GM18909 (cell line): Measurements from ENCODE around the gene NRP1.

Source experiments
- ATAC-seq: cut with Tn5 transposase; IDR thresholded peaks from one replicate; pipeline ENCODE4 v1.9.1; 2021; ENCODE audit warnings: mild to moderate bottlenecking; ENCODE audit not compliant: unreplicated experiment, poor library complexity

Gene NRP1

GRCh38 chr10:33193701-33194521, 140.6 kb downstream of the NRP1 start:
- ATAC-seq = no peak

- ATAC-seq = peak; percentile 86
Observed at GRCh38 chr10:33193057-33193700, 141.3 kb downstream of the NRP1 start.

DNA sequence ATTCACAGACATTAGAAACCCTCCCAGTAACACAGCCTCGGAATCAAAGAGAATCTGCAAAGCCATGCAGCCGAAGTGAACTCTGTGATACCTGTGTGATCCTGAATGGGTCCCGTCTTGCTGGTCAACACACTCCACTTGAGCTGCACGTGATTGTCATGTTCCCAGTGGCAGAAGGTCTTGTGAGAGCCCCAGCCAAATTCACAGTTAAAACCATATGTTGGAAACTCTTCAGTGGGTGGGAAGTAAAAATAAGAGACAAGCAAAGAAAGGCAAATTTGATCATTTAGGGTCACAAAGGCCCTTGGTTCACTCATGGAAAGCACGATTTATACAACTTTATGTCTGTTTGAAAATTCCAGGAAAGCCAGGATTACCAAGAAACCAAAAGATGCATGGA, 142.3 kb downstream of the NRP1 start:
- no peak for ATAC-seq

DNA sequence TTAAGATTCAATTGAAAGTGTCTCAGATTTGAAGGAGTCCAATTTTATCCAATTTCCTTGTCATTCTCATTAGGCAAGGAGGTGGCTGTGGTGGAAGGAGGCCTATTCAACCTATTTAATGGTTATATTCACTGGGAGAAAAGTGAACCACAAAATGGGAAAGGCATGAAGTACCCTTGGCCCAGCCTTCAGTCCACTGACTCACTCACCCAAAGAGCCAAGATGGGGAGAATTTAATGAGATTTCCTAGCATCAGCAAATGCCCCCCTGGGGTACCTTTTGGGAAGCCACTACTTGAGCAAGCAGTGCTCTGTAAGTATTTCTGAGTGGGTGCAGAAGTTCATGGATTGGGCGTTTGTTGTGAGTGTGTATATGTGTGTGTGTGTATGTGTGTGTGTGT, 144.1 kb downstream of the NRP1 start:
- ATAC-seq = no peak

- ATAC-seq = no peak
Observed at GRCh38 chr10:33189808-33190207, 144.7 kb downstream of the NRP1 start.

DNA sequence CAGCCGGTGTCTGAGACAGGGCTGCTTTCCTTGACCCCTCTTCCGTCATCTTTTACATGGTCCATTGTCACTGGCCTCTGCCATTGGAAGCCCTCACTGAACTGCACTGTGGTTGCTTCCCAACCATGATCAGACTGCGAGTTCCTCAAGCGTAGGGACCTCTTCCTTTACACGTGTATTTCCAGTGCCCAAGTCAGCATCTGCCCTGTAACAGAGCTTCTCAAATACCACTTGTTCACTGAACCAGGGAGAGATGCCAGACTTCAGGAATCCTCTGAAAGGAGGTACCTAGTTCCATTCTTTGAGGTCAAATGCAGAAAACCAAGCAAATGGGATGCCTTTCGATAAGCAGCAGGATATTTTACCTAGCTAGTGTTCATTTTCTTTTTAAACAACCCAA, 145.1 kb downstream of the NRP1 start:
- ATAC-seq = no peak

GRCh38 chr10:33187427-33187999, 147.0 kb downstream of the NRP1 start:
- ATAC-seq = no peak

- no peak for ATAC-seq
Observed at GRCh38 chr10:33186150-33186549, 148.3 kb downstream of the NRP1 start.

- no peak for ATAC-seq
Observed at GRCh38 chr10:33183655-33184054, 150.8 kb downstream of the NRP1 start.

DNA sequence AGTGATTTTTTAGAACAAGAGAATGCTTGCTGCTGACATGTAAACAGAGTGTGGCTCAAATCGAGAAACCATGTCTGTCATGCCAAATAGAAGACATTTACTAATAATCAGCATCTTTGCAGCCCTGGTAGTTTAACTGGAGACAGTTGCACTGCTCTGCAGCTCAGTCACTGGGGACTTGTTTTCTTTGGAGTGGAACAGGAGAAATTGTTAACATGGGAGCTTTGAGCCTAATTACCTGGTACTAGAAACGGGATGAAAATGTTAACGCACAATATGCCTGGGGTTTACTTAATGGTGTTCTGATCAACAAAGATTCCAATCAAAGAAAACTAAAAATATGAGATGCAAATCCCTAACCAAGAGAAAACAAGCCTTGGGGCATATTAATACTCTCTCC, 153.5 kb downstream of the NRP1 start:
- no peak for ATAC-seq

DNA sequence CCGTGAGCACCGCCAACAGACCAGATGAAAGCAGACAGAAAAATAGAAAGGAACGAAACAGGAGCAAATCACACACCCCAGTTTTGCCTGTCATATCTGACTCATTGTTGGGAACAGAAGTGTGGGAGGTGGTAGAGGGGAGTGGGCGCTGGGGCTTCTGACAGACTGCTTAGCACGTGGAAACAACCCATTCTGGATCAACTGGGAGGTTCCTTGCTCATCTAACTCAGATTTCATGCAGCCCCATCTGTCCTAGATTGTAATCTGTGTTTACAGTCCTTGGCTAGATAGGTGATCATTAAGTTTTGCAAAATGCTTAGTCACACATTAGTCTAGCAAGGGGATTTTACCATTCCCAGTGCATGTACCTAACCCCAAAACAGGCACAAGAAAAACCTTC, 154.1 kb downstream of the NRP1 start:
- ATAC-seq = no peak

- ATAC-seq = no peak
Observed at GRCh38 chr10:33179067-33179466, 155.4 kb downstream of the NRP1 start.

GRCh38 chr10:33178026-33178755, 156.3 kb downstream of the NRP1 start:
- no peak for ATAC-seq

- ATAC-seq = no peak
Observed at GRCh38 chr10:33176688-33177087, 157.8 kb downstream of the NRP1 start.

DNA sequence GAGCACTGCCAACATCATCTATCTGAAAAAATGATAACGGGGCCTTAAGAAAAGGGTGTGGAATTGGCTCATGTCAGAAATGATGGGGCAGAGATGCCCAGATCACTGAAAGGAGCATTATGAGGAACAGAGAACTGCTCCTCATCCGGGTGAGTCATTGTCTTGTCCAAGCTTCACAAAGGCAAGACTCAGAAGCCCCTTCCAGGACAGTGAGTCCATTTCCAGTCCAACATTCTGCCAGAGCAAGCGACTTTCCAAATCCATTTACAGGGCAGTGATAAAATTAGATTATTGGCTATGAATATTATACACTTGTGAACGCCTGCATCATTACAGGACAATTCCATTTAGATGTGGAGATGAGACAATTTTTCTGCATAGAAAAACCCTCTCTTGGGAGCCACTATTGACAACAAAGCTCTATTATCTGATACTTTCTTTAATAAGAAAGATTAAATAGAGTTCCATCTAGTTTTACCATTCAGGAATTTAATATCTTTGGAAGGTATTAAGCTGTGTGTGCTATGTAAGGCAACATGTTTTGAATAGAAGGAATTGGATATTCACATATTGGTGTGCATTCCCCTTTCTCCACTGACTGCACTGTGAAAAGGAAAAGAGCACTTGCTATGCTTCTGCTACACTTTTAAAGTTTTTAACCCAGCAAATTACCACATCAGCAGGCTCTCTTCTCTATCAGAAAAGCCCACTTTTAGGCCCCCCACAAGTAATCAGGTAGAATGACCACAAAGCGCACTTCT, 159.6 kb downstream of the NRP1 start:
- no peak for ATAC-seq

DNA sequence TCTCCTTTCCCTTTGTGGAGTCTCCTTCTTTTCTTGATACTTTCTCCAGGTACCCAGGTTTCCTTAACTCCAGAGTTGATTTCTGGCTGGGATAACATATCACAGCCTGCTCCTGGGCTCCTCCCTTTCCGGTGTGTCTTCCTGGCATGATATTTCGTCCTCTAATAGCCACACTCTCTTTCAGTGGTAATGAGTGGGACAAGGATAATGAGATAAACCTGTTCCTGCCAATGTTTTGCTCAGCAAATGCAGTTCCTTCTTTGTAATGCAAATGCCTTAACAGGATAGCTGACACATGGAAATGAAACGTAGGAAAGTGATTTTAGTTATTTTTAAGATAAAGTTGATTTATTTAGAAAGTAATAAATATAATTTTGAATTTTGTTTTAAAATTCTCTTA, 168.6 kb downstream of the NRP1 start:
- ATAC-seq = no peak

DNA sequence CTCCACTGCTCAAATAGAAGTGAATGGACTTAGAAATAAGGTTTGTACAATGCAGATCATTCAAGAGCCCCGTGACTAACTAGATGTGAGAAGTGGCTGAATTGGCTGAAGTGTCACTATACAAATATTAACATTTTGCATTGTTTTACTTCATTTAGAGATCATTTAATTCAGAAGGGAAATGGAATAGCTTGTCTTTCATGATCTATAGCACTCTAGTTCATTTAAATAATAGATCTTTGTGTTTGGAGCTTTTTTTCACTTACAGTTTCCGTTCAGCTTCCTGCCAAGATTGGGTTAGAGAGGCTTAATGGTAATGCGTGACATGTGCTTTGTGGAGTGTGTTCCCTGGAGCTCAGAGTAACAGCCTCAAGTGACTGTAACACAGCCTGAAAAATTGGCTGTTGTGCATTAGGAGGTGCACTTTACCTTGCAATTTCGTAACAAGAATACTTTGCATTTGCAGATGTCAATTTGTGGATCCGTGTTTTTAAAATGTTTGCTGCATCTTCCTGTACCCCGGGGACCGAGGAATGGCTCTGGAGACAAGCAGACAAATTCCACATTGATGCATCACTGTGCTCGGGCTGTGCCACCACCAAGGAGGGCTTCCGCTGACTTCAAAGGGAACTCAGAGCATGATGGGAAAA, 170.3 kb downstream of the NRP1 start:
- no peak for ATAC-seq

DNA sequence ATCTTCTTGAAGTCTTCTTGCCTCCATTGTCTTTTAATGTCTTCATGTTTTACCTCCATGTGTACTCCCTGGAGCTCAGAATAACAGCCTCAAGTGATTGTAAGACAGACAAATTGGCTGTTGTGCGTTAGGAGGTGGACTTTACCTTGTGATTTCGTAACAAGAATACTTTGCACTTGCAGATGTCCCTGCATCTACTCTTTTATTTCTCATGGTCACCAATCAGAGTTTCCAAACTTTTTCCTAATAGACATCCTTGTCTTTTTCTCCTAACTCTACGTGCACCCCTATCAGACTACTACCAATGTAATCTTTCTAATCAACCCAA, 172.3 kb downstream of the NRP1 start:
- no peak for ATAC-seq

GRCh38 chr10:33161550-33162247, 172.8 kb downstream of the NRP1 start:
- no peak for ATAC-seq
